Gastrocnemius medialis (tissue), 4 donors: ENCODE results near the gene ANKRD27.
A peak's percentile ranks its signal among the peaks of the same experiment; 100 is the strongest.

Experiments used
- CTCF ChIP-seq, 5 experiments: fragments of 450-650 bp in 3 of 5; fragments of 200-600 bp in 2 of 5; sonication (generic) in 2 of 5; IDR thresholded peaks in 4 of 5; conservative IDR thresholded peaks in 1 of 5; 1 replicate in 4 of 5; 2 replicates in 1 of 5; pipeline ENCODE4 v1.5.1; 2016 to 2019; ENCODE audit warnings: antibody characterized with exemption in 5 of 5, mild to moderate bottlenecking in 3 of 5, moderate library complexity in 3 of 5
- POLR2A ChIP-seq, 2 donors: fragments of 450-650 bp; IDR thresholded peaks; one replicate each; pipeline ENCODE4 v1.6.1; 2017; ENCODE audit warnings: antibody characterized with exemption in 2 of 2, mild to moderate bottlenecking in 2 of 2, moderate library complexity in 2 of 2

- peak in 2 of 5 experiments; percentile 22 to 36 for TF ChIP-seq CTCF (IDR thresholded peaks at IDR 0.05 in 4 of 5, conservative IDR thresholded peaks at IDR 0.05 in 1 of 5)
- TF ChIP-seq POLR2A (IDR thresholded peaks at IDR 0.05), result no peak
Measured at GRCh38 chr19:32677657-32678056, 2.7 kb upstream of the ANKRD27 start.
